Stimulated activated CD4-positive, alpha-beta T cell treated with anti-CD3 and anti-CD28 coated beads, Interleukin-15, amount 100 ng/mL, for 24 hours (primary cell): ENCODE results near the gene DYNC1H1.
"Not testable (repeated sequence)": the region's sequence is repeated elsewhere in the genome, so short reads cannot be mapped to it uniquely, and the experiment has no call there.

Experiments used
- DNase-seq: peaks from one replicate; pipeline ENCODE4 v3.0.0-alpha.2; 2020

The DYNC1H1 gene

DNA sequence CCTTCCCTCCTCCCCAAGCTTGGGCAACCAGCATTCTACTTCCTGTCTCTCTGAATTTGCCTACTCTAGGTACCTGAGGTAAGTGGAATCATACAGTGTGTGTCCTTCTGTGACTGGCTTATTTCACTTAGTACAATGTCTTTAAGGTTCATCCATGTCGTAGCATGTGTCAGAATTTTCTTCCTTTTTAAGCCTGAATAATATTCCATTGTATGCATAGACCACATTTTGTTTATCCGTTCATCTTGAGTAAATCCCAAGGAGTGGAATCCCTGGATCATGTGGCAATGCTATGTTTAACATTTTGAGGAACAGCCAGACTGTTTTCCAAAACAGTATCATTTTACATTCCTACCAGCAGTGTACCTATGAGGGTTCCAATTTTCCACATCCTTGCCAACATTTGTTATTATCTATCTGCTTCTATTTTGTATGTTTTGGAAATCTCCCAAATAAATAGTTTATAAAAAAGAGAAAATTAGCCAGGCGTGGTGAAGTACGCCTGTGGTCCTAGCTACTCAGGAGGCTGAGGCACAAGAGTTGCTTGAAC, 110.1 kb downstream of the DYNC1H1 start:
- no peak for DNase-seq

DNA sequence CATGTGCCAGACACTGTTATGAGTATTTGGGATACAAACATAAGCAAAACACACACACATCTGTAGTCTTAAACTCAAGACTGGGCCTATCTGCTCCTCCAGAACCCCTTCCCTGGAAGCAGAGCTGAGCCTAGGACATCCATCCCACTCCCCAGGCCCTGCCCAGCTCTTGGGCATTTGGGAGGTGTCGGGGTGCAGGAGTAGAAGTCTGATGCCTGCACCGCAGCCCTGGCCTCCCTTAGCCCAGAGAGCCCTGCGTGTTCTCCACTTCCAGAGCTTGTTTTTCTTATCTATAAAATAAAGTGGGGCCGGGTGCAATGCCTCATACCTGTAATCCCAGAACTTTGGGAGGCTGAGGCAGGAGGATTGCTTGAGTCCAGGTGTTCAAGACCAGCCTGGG, 110.8 kb downstream of the DYNC1H1 start:
- DNase-seq: peak; percentile 16

DNA sequence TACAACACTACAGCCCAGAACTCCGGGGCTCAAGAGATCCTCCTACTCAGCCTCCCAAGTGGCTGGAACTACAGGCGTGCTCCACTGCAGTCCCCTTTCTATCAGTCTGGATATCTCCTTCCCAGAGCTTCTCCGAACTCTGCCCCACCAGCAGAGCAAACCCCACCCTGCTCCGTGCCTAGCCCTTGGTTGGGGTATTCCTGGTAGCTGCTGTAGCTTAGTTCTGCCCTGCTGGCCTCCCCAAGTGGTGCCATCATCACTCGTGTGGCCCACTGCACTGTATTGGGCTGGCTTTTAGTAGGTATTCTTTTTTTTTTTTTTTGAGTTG, 113.0 kb downstream of the DYNC1H1 start:
- DNase-seq: peak; percentile 36

DNA sequence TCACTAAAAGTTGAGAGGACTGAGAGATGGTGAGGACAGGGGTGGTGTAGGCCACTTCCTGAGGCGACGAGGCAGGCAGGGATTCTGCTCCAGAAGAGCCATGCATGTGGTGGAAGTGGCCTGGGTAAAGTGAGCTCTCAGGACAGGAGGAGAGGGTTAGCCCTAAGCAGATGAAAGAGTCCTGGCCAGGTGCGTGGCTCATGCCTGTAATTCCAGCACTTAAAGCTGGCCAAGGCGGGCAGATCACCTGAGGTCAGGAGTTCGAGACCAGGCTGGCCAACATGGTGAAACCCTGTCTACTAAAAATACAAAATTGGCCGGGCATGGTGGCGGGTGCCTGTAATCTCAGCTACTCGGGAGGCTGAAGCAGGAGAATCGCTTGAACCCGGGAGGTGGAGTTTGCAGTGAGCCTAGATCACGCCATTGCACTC, 114.0 kb downstream of the DYNC1H1 start:
- DNase-seq: not testable (repeated sequence)

DNA sequence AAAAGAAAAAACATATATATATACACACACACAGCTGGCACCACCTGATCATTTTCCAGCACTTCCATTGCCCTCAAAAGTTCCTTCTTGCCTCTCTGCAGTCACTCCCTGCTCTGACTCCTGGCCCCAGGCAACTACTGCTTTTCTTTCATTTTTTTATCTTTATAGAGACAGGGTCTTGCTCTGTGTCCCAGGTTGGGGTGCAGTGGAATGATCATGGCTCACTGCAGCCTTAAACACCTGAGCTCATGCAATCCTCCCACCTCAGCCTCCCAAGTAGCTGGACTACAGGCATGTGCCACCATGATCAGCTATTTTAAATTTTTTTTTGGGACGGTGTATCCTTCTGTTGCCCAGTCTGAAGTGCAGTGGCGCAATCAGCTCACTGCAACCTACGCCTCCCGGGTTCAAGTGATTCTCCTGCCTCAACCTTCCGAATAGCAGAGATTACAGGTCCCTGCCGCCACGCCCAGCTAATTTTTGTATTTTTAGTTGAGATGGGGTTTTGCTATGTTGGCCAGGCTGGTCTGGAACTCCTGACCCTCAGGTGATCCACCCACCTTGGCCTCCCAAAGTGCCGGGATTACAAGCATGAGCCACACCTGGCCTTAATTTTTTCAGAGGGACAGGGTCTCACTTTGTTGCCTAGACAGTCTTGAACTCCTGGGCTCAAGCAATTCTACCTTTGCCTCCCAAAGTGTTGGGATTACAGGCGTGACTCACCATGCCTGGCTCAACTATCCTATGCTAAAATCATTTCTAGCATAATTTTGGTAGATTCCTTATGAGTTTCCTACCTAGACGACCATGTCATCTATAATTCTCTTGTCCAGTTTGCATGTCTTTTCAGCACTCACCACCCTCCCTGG, 114.7 kb downstream of the DYNC1H1 start:
- DNase-seq: no peak

DNA sequence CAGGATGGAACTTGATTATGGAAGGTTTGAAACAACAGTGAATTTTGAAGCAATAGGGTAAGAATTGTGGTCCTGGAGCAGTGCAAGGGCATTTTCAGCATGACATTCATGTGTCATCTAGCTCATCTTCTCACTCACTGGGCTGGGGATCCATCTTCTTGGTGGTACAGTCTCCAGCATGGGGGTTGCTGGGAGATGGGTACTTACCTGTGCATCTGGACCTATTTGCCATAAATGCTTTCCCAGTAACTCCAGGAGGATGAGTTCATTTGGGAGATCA, 115.3 kb downstream of the DYNC1H1 start:
- no peak for DNase-seq

DNA sequence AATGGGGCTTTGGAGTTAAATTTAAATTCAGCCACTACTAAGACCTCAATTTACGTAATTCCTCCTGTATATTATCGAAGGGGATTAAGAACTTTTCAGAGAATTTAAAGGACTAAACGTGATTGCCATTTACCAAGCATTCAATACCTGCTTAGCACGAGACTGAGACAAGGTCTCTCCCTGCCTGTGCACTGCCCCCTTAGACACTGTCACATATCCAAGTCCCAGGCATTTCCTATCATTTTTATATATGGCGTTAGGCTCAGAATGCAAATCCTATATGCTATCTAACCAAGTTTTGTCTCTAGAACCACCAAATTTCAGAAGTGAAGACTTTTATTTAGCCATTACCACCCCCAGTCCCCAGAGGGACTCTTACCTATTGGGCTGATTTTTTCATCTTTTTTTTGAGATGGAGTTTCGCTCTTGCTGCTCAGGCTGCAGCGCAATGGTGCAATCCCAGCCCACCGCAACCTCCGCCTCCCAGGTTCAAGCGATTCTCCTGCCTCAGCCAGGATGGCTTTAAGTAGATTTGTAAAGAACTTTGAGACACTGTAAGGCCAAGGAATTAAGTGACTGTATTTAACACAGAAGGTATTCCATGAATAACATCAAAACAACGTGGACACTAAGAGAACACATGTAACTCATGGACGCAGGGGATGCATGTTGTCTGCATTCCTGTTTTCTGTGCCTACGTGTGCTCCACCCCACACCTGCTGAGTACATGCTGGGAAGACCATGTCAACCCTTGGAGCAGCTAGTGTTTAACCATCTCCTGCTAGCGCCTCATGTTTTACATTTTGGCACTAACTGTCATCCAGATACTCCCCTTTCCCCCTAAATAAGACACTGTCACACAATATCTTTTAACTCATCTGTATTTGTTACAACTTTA, 116.1 kb downstream of the DYNC1H1 start:
- no peak for DNase-seq

DNA sequence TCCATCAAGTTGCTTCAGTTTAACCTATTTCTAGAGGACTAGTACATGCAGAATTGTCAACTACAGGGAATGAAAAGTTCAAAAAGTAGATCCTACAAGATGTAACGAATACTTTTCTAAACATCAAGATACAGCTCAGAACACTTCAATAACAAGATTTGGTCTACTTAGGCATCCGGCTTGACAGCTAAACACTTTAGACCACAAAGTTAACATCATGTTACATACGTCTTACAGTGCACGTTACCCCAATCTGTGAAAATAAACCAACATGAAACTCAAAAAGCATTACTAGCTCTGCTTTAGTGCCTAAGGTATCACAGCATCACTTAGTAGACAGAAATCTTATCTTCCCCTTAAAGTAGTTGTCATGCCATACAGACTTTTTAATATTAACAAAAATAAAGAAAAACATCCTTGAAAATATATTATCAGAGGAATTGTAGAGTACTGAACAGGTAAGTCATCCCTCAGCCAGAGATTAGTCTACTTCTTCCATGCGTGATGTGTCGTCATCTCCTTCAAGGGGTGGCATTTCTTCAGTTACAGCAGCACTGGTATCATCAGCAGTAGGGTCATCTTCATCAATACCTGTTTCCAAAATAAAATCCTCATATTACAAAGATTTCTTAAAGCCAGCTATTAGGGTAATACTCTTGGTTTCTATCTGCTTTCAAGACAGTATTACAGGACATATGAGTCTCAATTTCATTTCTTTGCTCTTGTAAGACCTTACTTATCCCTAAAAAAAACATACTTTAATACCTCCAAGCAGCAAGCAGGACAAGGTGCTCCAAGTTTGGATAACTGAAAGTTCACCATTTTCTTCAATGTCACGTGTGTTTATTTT, 117.1 kb downstream of the DYNC1H1 start:
- DNase-seq: no peak

DNA sequence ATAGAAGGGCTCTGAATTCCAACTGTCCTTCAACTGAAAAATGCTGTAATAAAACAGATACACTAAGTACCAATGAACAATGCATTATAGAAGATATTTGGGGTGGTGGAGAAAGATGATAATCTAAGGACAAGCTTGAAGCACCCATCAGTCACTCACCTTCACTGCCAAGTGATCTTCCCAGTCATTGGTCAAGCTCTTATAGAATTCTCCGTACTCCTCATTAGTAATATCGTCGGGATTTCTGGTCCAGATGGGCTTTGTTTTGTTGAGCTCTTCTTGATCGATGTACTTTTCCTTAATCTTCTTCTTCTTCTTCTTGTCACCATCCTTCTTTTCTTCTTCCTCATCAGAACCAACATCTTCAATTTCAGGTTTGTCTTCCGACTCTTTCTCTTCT, 120.1 kb downstream of the DYNC1H1 start:
- DNase-seq: not testable (repeated sequence)

DNA sequence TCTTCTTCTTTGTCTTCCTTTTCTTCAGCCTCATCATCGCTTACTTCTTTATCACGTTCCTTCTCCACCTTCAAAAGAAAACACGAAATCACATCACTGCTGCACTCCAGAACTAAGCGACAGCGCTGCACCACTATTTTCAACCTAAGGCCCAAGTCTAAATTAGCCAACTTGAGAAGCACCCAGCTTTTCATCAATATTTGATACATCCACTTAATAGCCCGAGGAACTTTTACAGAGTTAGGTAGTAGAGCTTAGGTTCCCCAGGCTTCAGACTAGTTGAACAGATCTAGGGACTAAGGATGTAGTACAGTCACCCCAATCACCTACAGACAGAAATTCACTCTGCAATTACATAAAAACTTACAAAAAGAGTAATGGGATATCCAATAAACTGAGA, 120.6 kb downstream of the DYNC1H1 start:
- DNase-seq: no peak

DNA sequence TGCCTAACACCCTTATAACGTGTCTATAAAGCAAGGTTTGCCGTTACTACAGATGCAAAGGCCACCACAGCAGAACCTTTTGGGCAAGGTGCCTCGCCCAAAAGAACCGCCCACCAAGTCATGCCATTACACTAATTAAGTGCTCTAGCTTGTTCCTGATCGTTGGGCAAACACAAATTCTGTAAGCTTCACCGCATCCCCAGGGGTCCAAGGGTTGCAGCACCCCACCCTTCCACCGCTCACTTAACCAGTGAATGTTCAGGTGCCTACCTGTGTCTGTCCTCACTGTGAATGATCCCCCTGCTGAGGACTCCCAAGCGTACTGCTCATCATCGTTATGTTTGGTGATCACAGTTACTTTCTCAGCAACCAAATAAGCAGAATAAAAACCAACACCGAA, 121.1 kb downstream of the DYNC1H1 start:
- DNase-seq: no peak

DNA sequence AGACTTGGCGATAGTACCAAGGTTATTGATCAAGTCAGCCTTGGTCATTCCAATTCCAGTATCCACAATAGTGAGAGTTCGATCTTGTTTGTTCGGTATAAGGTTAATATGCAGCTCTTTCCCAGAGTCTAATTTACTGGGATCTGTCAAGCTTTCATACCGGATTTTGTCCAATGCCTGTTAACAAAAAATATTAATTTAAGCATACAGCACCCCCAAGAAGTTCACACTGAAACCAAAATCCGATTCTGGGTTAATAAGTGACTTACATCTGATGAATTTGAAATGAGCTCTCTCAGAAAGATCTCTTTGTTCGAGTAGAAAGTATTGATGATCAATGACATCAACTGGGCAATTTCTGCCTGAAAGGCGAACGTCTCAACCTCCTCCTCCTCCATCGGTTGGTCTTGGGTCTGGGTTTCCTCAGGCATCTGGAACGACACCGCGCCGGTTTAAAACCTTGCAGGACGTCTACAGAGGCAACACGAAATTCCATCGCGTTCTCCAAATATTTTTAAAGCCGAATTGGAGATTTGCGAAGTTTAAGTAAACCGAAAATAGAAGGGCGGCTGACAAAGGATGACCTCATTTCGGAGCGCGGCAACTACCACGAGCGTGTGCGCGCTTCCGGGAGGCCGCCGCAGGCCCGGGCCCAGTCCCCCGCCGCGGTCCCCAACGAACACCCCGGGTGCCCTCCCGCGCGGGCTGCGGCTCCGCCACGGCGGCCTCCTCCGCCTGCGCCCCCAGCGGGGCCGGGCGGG, 121.8 kb downstream of the DYNC1H1 start:
- DNase-seq: peak; percentile 68

DNA sequence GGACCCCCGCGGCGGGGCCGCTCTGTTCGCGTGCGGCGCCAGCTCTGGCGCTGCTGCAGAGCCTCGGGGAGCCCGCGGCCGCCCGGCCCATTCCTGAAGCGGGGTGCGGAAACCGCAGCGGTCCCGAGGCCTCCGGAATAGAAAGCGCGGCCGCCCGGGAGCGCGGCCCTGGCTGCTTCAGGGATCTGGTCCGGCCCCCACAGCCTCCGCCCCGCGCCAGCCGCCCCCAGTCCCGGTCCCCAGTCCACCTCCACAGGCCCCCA, 122.3 kb downstream of the DYNC1H1 start:
- DNase-seq: no peak

DNA sequence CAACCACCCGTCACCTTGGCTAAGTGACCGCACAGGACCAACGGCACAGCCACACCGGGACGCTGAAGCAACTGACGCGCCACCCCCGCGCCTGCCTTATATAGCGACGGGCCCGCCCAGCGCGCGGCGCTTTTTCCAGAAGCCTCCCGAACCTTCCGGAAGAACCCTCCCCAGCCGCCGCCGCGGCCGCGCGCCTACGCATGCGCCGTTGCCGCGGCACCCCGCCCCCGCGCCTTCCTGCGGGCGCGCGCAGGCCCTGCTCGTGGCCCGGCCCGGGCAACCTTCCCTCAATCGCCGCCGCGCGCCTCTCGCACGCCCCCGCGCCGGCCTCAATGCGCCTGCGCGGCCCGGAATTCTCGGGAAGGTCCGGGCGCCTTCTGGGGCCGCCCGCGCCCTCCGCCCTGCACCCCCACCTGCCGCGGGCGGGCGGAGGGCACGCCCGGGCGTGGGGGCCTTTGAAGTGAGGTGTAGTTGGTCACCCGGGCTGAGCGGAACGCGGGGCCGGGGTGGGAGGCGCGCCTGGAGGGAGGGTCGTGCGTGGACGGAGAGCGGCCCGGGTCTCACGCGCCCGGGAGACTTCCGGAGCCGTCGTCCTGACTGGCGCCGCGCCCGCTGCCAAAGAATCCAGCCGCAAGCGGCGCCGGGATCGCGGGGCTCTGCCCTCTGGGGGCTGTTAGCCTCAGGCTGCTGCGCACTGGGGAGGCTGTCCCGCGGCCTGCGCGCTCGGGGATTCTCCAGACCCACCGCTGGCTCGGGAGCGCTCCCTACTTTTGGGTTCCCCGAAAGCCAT, 122.8 kb downstream of the DYNC1H1 start, which contains the start of gene HSP90AA1:
HSP90AA1 (minus strand) TSS at position 73 of the 790 bp plus-strand sequence. CDS start 666 bp downstream, outside the sequence.
- peak; percentile 95 for DNase-seq

DNA sequence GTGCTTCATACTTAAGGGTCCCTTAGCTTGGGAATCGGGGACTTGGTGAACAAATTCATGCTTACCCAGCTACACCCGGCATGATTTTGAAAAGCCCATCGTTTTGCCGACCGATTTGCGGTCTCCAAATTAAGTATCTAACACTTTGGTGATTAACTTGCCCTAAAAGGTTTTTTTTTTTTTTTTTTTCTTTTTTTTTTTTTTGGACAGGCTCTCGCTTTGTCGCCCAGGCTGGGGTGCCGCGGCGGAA, 123.3 kb downstream of the DYNC1H1 start:
- DNase-seq: no peak

DNA sequence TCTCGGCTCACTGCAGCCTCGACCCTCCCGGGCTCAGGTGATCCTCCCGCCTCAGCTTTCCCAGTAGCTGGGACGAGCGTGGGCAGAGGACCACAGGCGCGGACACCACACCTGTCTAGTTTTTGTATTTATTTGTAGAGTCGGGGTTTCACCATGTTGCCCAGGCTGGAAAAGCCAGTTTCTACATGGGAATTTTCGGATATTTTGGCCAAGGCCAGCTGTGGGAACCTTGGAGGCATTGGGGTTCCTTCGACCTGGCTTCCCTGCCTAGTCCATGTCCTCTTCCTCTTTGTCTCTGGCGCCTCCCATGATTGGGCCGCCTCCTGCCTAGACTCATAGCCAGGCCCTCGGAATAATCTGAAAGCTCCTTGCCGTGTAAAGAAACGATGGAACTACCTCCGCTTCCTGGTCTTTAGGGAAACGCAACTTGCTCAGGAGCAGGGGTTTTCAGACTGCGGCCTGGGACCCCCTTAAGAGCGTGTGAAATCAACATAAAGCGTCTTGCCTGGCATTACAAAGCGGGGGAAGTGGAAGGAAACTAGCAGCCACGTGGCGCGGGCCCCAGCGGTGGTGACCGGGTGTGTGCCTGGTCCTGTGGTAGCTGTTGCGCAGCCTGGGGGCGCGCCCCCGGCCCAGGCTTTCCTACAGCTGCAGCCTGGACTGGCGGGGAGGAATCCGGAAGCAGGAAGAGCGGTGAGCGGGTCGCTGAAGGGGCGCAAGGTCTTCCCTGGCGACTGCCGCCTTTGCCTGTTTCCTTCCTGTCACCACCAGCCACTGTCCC, 123.8 kb downstream of the DYNC1H1 start:
- peak; percentile 82 for DNase-seq

DNA sequence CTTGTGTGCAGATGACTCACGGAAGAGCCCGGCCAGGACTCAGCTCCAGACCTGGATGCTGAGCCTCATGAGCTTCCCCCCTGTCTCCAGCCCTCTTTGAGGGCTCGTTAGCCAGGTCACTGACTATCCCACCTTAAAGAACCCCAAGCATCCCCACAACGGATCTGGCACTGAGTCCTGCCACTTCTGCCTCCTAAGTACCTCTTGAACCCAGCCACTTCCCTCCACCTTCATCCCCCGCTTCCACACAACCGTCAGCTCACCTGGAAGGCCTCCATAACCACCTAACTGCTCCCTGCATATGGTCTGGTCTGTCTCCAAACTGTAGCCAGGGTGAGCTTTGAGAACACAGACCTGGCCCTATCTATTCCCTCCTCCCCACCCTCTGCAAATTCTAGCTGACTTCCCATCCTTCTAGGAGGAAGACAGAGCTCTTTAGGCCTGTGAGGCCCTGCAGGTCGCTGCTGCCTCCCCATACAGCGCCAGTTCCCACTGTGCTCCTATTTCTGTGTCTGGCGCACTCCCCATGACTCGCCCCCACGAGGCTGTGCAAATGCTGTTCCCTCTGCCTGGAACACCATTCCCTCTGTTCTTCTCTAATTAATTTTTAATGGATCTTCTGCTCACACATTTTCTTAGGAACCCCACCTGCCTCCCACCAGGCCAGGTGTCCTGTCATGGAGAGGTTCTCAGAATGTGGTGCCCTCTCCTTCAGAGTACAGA, 125.4 kb downstream of the DYNC1H1 start:
- DNase-seq: no peak

DNA sequence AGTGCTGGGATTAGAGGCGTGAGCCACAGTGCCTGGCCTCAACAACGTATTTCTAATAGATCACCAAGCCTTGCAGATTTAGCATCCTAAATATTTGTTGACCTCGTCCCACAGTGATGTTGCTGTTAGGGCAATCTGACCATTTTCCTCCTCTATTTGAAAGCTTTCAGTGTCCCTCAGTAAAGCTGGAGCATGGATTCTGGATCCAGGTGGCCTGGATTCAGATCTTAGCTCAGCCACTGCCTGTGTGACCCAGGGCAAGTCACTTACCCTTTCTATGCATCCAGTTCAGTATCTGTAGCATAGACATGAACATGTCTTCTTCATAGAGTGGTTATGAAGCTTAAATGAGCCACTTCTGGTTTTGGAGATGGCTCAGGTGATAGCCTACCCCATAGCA, 126.3 kb downstream of the DYNC1H1 start:
- DNase-seq: no peak

DNA sequence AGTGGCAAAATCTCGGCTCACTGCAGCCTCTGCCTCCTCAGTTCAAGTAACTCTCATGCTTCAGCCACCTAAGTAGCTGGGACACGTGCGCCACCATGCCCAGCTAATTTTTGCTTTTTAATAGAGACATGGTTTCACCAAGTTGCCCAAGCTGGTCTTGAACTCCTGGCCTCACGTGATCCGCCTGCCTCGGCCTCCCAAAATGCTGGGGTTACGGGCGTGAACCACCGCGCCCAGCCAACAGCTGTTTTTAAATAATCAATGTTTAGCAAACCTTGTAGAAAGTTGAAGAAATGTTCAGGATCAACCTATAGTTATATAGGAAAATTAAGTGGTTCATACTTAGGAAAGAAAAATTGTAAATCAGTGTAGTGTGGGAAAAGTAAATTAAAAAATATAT, 128.4 kb downstream of the DYNC1H1 start:
- no peak for DNase-seq

DNA sequence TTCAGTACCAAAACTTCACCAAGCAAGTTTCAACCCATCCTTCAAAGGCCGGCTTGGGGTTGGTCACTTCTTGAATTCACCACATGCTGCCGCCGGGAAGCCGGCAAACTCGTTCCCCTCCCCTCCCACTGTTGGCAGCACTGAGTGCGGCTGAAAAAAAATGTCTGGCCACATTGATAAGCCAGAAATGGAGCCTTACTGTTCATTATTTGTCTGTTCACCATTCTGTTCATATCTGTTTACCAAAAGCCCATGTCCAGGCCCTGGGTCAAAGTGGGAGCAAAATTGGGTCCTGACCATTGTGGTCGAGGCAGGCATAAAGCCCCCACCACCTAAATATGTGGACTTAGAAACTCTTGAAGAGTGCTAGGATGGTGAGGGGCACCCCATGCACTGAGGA, 129.7 kb downstream of the DYNC1H1 start:
- no peak for DNase-seq
